Central memory CD8-positive, alpha-beta T cell (primary cell): ENCODE results near the gene MYO10.

Experiments
- ATAC-seq: fragments of 150-1000 bp; cut with Tn5 transposase; replicated peaks from 2 replicates; pipeline ENCODE4 v1.10.0; 2022; ENCODE audit warnings: mild to moderate bottlenecking, moderate FRiP score, moderate number of reproducible peaks; ENCODE audit not compliant: poor library complexity, severe bottlenecking; ENCODE audit errors: extremely low read depth
- DNase-seq, 2 donors: peaks; one replicate each; pipeline ENCODE4 v3.0.0; 2021; ENCODE audit warnings: low spot score in 2 of 2
- H3K27ac Mint-ChIP-seq: one replicate; pipeline ENCODE4 v1.8.0; 2022; ENCODE audit warnings: low read depth, mild to moderate bottlenecking, moderate library complexity, mixed read lengths
- H3K27me3 Mint-ChIP-seq: one replicate; pipeline ENCODE4 v1.8.0; 2022; ENCODE audit warnings: mixed read lengths
- H3K36me3 Mint-ChIP-seq: one replicate; pipeline ENCODE4 v1.8.0; 2022; ENCODE audit warnings: mild to moderate bottlenecking, moderate library complexity, mixed read lengths; ENCODE audit not compliant: insufficient read depth
- H3K4me1 Mint-ChIP-seq: one replicate; pipeline ENCODE4 v1.8.0; 2022; ENCODE audit warnings: mixed read lengths
- H3K4me3 Mint-ChIP-seq: one replicate; pipeline ENCODE4 v1.8.0; 2022; ENCODE audit warnings: mild to moderate bottlenecking, moderate library complexity, mixed read lengths
- H3K9me3 Mint-ChIP-seq: one replicate; pipeline ENCODE4 v1.8.0; 2022; ENCODE audit warnings: mixed read lengths

The MYO10 gene

DNA sequence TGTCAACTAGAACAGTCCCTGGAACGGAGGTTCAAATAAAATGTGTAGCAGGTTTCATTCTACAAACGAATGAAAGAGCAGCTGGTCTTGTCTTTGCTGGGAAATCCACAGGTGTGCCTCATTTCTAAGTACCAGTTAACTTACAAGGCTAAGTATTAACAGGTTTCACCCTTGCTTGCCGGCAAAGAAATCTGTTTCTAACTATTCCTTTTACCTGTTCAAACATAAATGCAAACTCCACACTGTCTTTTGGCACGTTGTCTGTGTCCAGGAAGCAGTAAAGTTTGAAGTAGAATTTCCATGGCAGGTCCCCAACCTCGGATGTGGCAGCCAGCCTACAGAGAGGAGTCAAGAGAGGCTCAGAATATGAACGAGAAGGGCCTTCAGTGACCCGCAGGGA lies 264.9 kb downstream of the MYO10 start:
- Mint-ChIP-seq H3K36me3 (no peaks in the 10 kb centered on the region), H3K4me3 (no peak overlapping the region), H3K27me3 (no peaks in the 10 kb centered on the region), H3K27ac (no peak overlapping the region), H3K4me1 (no peaks in the 10 kb centered on the region), H3K9me3 (no peaks in the 10 kb centered on the region)
- ATAC-seq (no peak), DNase-seq (no peak)

DNA sequence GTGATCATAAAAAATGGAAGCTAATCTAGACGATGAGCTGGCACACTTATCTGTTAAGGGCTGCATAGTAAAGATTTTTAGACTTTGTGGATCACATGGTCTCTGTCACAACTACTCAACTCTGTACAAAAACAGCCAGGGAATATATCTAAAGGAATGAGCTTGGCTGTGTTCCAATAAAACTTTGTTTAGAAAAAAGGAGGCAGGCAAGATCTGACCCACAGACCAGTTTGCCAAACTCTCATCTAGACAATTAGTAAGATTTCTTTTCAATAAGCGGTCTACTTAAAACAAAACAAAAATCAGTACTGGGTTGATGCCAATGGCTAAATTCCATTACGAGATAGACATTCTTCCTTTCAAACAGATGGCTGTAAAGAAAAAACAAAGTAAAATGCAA lies 266.3 kb downstream of the MYO10 start:
- no peak overlapping the region for H3K27ac Mint-ChIP-seq
- DNase-seq (no peak), ATAC-seq (no peak)
- no peaks in the 10 kb centered on the region for H3K27me3 Mint-ChIP-seq
- no peak overlapping the region for H3K4me3 Mint-ChIP-seq
- H3K4me1 Mint-ChIP-seq, result no peaks in the 10 kb centered on the region
- no peaks in the 10 kb centered on the region for H3K9me3 Mint-ChIP-seq
- H3K36me3 Mint-ChIP-seq, result no peaks in the 10 kb centered on the region

DNA sequence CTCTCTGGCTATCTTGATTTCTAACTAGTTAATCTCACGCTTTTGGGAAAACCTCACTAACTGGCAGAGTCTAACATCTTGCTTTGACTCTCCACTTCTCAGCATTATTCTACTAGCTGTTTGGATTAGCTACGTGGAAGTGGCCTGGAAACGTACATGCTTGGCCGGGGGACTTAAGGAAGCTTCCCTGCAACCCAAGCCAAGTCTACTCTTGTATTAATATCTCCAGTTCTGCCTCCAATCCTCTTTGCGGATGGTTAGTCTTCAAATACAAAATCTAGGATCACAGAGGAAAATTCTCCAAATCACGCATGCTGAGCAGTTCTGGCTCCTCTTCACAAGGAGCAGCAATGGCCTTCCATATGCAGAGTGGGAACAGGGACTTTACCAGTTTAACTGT lies 267.5 kb downstream of the MYO10 start:
- H3K27me3 Mint-ChIP-seq, result no peaks in the 10 kb centered on the region

DNA sequence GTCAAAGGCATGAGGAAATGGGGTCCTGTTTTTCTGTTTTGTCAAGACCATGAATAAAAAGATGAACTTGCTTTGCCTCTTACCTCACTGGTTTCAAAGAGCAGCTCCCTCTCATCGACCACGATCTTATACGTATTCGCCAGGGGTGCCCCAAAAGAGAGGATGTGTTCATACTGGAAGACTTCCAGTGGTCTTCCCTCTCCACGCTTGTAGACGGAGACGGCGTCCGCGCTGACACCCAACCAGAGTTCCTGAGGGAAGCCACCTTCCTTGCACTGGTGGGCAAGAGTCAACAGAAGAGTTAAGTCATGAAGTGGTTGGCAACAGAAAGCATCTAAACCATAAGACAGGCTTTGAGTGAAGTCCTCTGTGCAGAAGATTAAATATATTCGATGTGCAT lies 267.9 kb downstream of the MYO10 start:
- Mint-ChIP-seq H3K36me3 (no peaks in the 10 kb centered on the region), H3K27ac (no peak overlapping the region), H3K9me3 (no peaks in the 10 kb centered on the region), H3K4me3 (no peak overlapping the region), H3K4me1 (no peaks in the 10 kb centered on the region), H3K27me3 (no peaks in the 10 kb centered on the region)
- DNase-seq (no peak), ATAC-seq (no peak)

More for the DNA sequence above, 267.5 kb downstream of the MYO10 start:
- no peak overlapping the region for H3K4me3 Mint-ChIP-seq
- H3K9me3 Mint-ChIP-seq, result no peaks in the 10 kb centered on the region
- no peak overlapping the region for H3K27ac Mint-ChIP-seq
- DNase-seq (no peak), ATAC-seq (no peak)
- no peaks in the 10 kb centered on the region for H3K4me1 Mint-ChIP-seq
- no peaks in the 10 kb centered on the region for H3K36me3 Mint-ChIP-seq

DNA sequence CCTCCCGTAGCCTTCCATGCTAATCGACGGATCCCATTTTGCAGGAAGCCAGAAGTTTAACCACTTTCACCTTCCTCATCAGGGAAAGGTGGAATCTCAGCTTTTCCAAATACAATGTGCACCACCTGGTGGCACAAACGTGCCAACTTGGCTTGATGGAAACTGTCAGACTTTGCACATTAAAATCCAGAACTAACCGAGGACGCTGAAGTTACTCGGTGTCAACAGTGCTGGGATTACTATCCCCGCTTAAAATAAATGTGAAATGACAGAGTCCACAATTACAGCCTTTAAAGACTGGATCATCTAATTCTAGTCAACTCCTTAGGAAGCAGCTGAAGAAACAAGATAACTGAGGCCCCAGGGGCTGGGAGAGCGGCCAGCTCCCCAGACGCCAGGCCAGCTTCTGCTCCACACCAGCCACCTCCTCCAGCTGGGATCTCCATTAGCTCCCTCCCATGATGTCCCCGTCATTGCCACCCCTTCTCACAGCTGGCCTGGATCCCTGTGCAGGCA lies 269.1 kb downstream of the MYO10 start:
- DNase-seq (no peak), ATAC-seq (no peak)
- Mint-ChIP-seq H3K36me3 (no peaks in the 10 kb centered on the region), H3K9me3 (no peaks in the 10 kb centered on the region), H3K27ac (no peak overlapping the region), H3K4me1 (no peaks in the 10 kb centered on the region), H3K27me3 (no peaks in the 10 kb centered on the region), H3K4me3 (no peak overlapping the region)

DNA sequence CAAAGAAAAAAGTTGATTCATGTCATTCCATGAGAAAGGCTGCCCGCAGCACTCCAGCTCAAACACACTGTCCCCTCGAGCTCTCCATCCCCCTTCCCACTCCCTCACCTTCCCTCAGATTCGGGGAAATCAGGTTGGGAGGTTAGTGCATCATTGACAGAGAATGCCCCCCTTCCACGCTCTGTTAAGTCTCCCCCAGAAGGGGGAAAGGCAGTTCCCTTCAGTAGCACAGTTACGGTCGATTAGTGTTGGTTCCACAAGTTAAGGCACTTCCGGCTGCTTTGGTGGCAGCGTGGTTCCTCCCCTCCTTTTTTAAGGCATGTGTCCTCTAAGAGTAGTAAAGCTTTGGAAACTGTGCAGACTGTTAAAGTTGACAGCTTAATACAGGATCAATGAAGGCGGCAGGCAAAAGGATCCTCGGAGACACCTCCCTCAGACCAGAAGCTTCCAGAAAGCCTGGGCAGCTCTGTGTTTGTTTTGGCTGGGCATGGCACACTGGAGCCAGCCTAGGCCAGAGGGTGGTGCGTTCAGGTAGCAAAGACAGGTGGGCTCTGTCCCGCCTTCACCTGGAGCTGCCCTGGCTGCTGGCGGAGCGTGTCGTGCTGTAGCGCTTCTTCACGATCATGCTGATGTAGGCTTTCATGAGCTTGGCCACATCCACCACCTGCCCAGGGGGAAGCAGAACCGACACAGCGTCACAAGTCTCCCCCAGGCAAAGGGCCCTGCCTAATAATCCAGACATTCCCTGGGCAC lies 269.8 kb downstream of the MYO10 start:
- H3K27ac Mint-ChIP-seq, result no peak overlapping the region
- ATAC-seq (no peak), DNase-seq (no peak)
- H3K36me3 Mint-ChIP-seq, result no peaks in the 10 kb centered on the region
- no peaks in the 10 kb centered on the region for H3K27me3 Mint-ChIP-seq
- no peaks in the 10 kb centered on the region for H3K4me1 Mint-ChIP-seq
- H3K9me3 Mint-ChIP-seq, result no peaks in the 10 kb centered on the region
- H3K4me3 Mint-ChIP-seq, result no peak overlapping the region

DNA sequence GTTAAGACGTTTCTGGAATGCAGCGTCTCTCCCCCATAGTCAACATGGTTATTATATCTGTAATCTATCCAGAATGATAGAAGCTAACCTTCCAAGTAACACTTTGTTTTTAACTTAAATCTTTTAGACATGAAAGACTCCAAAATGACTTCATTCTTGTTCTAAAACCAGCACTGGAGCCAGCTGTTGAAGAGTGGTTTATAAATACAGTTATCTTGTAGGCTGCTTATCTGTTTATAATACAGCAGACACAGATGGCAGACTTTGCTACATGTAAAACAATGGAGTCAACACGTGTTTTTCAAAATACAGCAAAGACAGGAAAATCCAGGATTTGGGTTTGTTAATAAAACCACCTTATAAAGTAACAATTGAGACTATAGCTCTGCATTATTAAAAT lies 270.5 kb downstream of the MYO10 start:
- no peaks in the 10 kb centered on the region for H3K4me1 Mint-ChIP-seq
- no peaks in the 10 kb centered on the region for H3K9me3 Mint-ChIP-seq
- DNase-seq, result no peak
- H3K27me3 Mint-ChIP-seq, result no peaks in the 10 kb centered on the region
- no peak overlapping the region for H3K27ac Mint-ChIP-seq
- ATAC-seq, result no peak
- no peak overlapping the region for H3K4me3 Mint-ChIP-seq
- H3K36me3 Mint-ChIP-seq, result no peaks in the 10 kb centered on the region

DNA sequence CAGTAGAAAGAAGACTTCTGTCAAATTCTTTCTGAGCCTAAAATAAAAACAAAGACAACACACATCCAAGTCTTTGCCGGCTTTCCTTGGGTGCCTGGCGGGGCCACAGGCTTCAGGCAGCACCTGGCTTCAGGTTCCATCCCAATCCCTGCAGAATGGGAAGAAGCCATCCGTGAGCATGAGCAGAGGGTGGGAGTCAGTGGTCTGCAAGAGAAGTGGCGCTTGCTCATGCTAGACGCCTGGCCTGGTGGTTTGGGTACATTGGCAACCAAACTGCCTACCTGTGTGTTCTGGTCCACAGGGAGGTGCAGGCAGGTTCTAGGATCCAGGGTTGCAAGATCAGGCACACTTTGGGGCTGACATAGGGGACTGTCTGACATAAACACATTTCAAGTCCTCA lies 271.7 kb downstream of the MYO10 start:
- no peak for DNase-seq
- Mint-ChIP-seq H3K9me3 (no peaks in the 10 kb centered on the region), H3K4me3 (no peak overlapping the region), H3K36me3 (no peaks in the 10 kb centered on the region), H3K4me1 (no peaks in the 10 kb centered on the region), H3K27ac (no peak overlapping the region), H3K27me3 (no peaks in the 10 kb centered on the region)
- no peak for ATAC-seq

DNA sequence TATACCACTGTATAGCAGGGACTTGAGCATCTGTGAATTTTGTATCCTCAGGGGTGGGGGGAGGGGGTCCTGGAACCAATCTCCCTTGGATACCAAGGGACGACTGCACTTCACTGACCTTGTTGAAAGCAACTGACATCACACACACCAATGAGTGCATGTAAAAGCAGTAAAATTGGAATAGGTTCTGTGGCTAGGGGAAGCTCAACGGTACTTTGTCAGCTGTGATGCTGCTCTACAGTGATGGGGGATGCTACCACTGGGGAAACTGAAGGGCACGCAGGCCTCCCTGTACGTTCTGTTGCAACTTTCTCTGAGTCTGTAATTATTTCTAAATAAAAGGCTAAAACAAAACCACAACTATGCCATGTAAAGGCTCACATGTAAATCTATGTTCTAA lies 272.2 kb downstream of the MYO10 start:
- no peaks in the 10 kb centered on the region for H3K27me3 Mint-ChIP-seq
- no peak overlapping the region for H3K27ac Mint-ChIP-seq
- no peaks in the 10 kb centered on the region for H3K36me3 Mint-ChIP-seq
- H3K9me3 Mint-ChIP-seq, result no peaks in the 10 kb centered on the region
- H3K4me3 Mint-ChIP-seq, result no peak overlapping the region
- no peaks in the 10 kb centered on the region for H3K4me1 Mint-ChIP-seq
- DNase-seq, result no peak
- ATAC-seq, result no peak

DNA sequence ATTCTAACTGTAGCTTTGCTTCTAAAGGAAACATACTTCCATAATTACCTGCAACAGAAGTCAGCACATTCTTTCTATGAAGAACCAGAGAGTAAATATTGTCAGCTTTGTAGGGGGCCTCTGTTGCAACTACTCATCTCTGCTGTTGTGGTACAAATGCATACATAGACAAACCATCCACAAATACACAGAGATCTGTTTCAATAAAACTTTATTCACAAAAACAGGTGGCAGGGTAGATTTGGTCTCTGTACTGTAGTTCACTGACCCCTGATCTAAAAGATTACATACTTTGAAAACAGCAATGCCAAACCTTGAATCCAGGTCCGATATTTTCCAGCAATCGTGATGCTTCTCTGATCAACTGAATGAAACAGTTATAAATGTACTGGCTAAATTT lies 274.4 kb downstream of the MYO10 start:
- Mint-ChIP-seq H3K36me3 (no peaks in the 10 kb centered on the region), H3K4me1 (no peaks in the 10 kb centered on the region), H3K27ac (no peak overlapping the region), H3K27me3 (no peaks in the 10 kb centered on the region), H3K9me3 (no peaks in the 10 kb centered on the region), H3K4me3 (no peak overlapping the region)
- no peak for ATAC-seq
- no peak for DNase-seq

DNA sequence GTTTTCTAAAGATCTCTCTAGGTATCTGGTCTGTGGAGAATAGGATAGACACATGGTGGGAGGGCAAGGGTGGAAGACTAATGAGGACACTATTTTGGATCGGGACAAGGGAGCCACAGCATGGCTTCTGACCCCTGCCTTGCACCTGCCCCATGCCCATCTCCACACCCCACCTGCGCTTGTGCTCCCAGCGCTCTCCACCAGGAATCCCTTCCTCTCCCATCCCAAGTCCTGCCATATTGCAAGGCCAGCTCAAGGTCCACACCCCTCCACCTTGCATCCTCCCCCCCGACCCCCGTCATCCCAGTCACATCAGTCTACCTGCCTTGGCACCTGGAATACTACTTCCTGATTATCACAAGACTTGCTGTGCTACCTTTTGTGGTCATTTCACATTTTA lies 275.1 kb downstream of the MYO10 start:
- Mint-ChIP-seq H3K4me3 (no peak overlapping the region), H3K27me3 (no peaks in the 10 kb centered on the region), H3K9me3 (no peaks in the 10 kb centered on the region), H3K27ac (no peak overlapping the region), H3K4me1 (no peaks in the 10 kb centered on the region), H3K36me3 (no peaks in the 10 kb centered on the region)
- DNase-seq (no peak), ATAC-seq (no peak)

DNA sequence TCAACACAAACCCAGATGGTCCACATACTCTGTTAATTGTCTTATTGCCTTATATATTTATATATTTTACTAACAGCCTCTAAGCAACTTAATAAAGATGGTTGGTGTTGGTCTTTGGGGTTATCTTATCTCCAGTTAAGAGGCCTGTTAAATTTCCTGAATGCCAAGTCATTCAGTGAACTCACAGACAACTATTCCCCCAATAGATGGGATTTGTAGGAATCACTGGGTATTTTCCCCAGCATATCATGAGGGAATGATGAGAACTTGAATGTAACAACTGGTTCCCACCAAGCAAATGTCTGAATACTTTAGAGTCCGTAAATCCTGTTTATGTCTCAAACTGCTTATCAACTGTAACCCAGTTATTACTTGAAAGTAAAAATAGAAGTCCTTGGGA lies 276.6 kb downstream of the MYO10 start:
- ATAC-seq, result no peak

DNA sequence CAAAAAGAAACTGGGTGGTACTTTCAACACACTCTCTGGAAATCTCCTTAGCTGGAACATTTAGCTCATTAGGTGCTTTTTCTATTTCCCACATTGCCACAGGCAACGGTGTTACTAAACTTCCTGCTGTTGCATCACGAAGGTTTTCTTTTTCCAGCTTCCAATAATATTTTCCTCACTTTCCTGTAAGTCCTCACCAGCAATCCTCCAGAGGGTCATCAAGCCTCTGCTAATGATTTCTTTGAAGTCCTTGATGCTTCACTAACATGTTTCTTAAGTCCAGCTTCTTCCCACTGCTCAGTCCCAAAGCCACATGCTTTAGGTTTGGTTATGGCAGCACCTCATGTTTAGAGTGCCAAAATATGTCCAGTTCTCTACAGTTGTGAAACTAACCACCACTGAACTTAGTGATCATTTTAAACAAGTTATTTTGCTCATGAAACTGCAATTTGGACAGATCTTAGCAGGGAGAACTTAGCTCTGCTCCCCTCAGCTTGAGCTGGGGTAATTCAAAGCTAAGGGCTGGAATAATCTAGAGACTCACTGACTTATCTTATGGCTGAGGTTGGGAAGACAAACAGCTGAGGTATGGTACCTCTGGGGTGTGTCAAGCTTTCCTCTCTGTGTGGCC lies 279.4 kb downstream of the MYO10 start:
- no peak for DNase-seq
- Mint-ChIP-seq H3K36me3 (no peaks in the 10 kb centered on the region), H3K4me1 (no peaks in the 10 kb centered on the region), H3K4me3 (no peak overlapping the region), H3K27ac (no peak overlapping the region), H3K9me3 (no peaks in the 10 kb centered on the region), H3K27me3 (no peaks in the 10 kb centered on the region)
- ATAC-seq, result no peak

More for the DNA sequence above, 276.6 kb downstream of the MYO10 start:
- Mint-ChIP-seq H3K4me3 (no peak overlapping the region), H3K27ac (no peak overlapping the region), H3K9me3 (no peaks in the 10 kb centered on the region), H3K27me3 (no peaks in the 10 kb centered on the region), H3K36me3 (no peaks in the 10 kb centered on the region), H3K4me1 (no peaks in the 10 kb centered on the region)
- no peak for DNase-seq
